OCI-LY1 (cell line): ENCODE measurements around the gene MAP4K4.

Experiments used
- H2AFZ ChIP-seq: fragments of 200-600 bp; sonication (generic), shearing (Covaris generic); 2 replicates; pipeline ENCODE4 v1.6.0; 2014; ENCODE audit warnings: antibody characterized with exemption, mild to moderate bottlenecking, low read length
- H3F3A ChIP-seq: fragments of 200-600 bp; sonication (generic), shearing (Covaris generic); 2 replicates; pipeline ENCODE4 v1.6.0; 2014; ENCODE audit warnings: mild to moderate bottlenecking, antibody characterized with exemption, low read length, moderate library complexity; ENCODE audit not compliant: insufficient read depth
- H3K27ac ChIP-seq: fragments of 200-600 bp; sonication (generic); 2 replicates; pipeline ENCODE4 v1.5.1; 2014; ENCODE audit warnings: low read length, mixed run types, mild to moderate bottlenecking, low read depth; ENCODE audit not compliant: poor library complexity, severe bottlenecking
- H3K27me3 ChIP-seq: fragments of 200-600 bp; sonication (generic); 2 replicates; pipeline ENCODE4 v1.6.0; 2014; ENCODE audit warnings: antibody characterized with exemption, mild to moderate bottlenecking, low read length, moderate library complexity; ENCODE audit not compliant: insufficient read depth
- H3K36me3 ChIP-seq: fragments of 200-600 bp; sonication (generic); 2 replicates; pipeline ENCODE4 v1.6.1; 2014; ENCODE audit warnings: mild to moderate bottlenecking, antibody characterized with exemption, low read length, moderate library complexity, mixed read lengths; ENCODE audit not compliant: insufficient read depth
- H3K4me1 ChIP-seq: fragments of 200-600 bp; sonication (generic); 2 replicates; pipeline ENCODE4 v1.5.1; 2014; ENCODE audit warnings: mild to moderate bottlenecking, low read length, moderate library complexity; ENCODE audit not compliant: insufficient read depth, severe bottlenecking
- H3K4me2 ChIP-seq: fragments of 200-600 bp; sonication (generic), shearing (Covaris generic); 2 replicates; pipeline ENCODE4 v1.6.1; 2014; ENCODE audit warnings: low read length
- H3K4me3 ChIP-seq: fragments of 200-600 bp; sonication (generic); 2 replicates; pipeline ENCODE4 v1.5.1; 2014; ENCODE audit warnings: low read length, low read depth, mild to moderate bottlenecking, mixed read lengths; ENCODE audit not compliant: poor library complexity, severe bottlenecking
- H3K79me2 ChIP-seq: fragments of 200-600 bp; shearing (Covaris generic); 2 replicates; pipeline ENCODE4 v1.6.1; 2016; ENCODE audit warnings: mixed run types, low read length, mixed read lengths; ENCODE audit not compliant: insufficient read depth
- H3K9ac ChIP-seq: fragments of 200-600 bp; sonication (generic), shearing (Covaris generic); 2 replicates; pipeline ENCODE4 v1.6.1; 2014; ENCODE audit warnings: mild to moderate bottlenecking, low read length, mixed read lengths
- H3K9me2 ChIP-seq: fragments of 200-600 bp; sonication (generic), shearing (Covaris generic); 2 replicates; pipeline ENCODE4 v1.6.1; 2014; ENCODE audit warnings: low read depth, mild to moderate bottlenecking, low read length, mixed read lengths
- H3K9me3 ChIP-seq: fragments of 200-600 bp; shearing (Covaris generic); 2 replicates; pipeline ENCODE4 v1.6.1; 2014; ENCODE audit warnings: low read length, mixed read lengths
- H4K20me1 ChIP-seq: fragments of 200-600 bp; sonication (generic), shearing (Covaris generic); 2 replicates; pipeline ENCODE4 v1.6.0; 2016; ENCODE audit warnings: mild to moderate bottlenecking, low read length; ENCODE audit not compliant: insufficient read depth
- EZH2 ChIP-seq: fragments of 200-600 bp; sonication (generic), shearing (Covaris generic); IDR thresholded peaks from 2 replicates; pipeline ENCODE4 v1.8.0; 2017; ENCODE audit warnings: borderline replicate concordance, mixed run types, mild to moderate bottlenecking, antibody characterized with exemption, low read length, moderate library complexity, mixed read lengths
- TF ChIP-seq, protein P1 (sequence below): fragments of 200-600 bp; sonication (generic), shearing (Covaris generic); IDR thresholded peaks from 2 replicates; pipeline ENCODE4 v1.5.1; 2017; ENCODE audit warnings: mild to moderate bottlenecking, antibody characterized with exemption, low read length, moderate library complexity, mixed read lengths

Gene MAP4K4

DNA sequence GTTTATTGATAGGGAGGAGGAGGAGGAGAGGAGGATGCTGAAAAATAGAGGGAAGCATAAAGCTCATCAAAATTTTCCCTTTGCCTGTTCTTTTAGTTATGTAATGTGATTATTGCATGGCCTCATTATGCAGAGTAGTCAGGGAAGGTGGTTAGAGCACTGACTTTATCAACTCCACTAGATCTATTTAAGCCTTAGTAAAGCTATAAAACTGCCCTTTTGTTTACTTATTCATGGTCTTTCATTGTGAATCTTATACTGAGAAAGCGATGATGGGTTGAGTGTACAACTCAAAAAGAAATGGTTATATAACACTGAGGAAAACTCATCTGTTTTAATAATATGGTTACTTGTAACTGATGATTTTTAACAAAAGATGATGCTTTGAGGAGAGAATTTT, 81.7 kb downstream of the MAP4K4 start:
- Histone ChIP-seq H3K4me3 (no peak overlapping the region), H3F3A (no peaks in the 10 kb centered on the region), H3K27me3 (no peaks in the 10 kb centered on the region), H2AFZ (no peak overlapping the region), H4K20me1 (no peaks in the 10 kb centered on the region), H3K9me2 (no peaks in the 10 kb centered on the region), H3K9me3 (no peaks in the 10 kb centered on the region), H3K4me2 (no peak overlapping the region; the same call in 1 of the 2 replicates), H3K9ac (no peak overlapping the region), H3K27ac (peak overlapping the region; percentile 73), H3K36me3 (no peaks in the 10 kb centered on the region), H3K4me1 (peaks cover 98% of the 10 kb centered on the region), H3K79me2 (peaks cover 85% of the 10 kb centered on the region)
- no peak for TF ChIP-seq EZH2
- TF ChIP-seq, protein P1, sequence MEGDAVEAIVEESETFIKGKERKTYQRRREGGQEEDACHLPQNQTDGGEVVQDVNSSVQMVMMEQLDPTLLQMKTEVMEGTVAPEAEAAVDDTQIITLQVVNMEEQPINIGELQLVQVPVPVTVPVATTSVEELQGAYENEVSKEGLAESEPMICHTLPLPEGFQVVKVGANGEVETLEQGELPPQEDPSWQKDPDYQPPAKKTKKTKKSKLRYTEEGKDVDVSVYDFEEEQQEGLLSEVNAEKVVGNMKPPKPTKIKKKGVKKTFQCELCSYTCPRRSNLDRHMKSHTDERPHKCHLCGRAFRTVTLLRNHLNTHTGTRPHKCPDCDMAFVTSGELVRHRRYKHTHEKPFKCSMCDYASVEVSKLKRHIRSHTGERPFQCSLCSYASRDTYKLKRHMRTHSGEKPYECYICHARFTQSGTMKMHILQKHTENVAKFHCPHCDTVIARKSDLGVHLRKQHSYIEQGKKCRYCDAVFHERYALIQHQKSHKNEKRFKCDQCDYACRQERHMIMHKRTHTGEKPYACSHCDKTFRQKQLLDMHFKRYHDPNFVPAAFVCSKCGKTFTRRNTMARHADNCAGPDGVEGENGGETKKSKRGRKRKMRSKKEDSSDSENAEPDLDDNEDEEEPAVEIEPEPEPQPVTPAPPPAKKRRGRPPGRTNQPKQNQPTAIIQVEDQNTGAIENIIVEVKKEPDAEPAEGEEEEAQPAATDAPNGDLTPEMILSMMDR, result no peak

DNA sequence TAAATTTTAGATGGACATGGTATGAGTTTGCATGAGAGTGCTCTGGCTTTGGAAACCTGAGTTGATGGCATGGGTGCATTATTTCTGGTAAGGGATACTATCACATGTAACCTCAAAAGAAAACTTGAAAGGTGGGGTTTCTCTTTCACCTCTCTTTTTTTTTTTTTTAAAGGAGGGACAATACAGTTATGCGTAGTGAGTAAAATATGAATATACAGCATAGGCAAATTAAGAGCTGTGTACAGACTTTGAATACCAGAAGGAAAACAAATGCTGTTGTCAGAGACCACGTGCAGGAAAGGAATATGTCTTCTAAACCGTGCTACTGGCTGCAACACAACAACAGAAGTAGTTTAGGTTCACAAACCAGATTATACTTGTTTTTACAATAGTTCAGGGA, 82.1 kb downstream of the MAP4K4 start:
- H2AFZ ChIP-seq, result no peak overlapping the region
- H3K27ac ChIP-seq, result peak overlapping the region; percentile 73
- H4K20me1 ChIP-seq, result no peaks in the 10 kb centered on the region
- TF ChIP-seq EZH2, result no peak
- TF ChIP-seq, protein P1, result no peak
- H3K27me3 ChIP-seq, result no peaks in the 10 kb centered on the region
- H3K79me2 ChIP-seq, result peaks cover 85% of the 10 kb centered on the region
- H3K36me3 ChIP-seq, result no peaks in the 10 kb centered on the region
- no peaks in the 10 kb centered on the region for H3F3A ChIP-seq
- no peak overlapping the region for H3K4me3 ChIP-seq
- H3K9ac ChIP-seq, result no peak overlapping the region
- no peaks in the 10 kb centered on the region for H3K9me2 ChIP-seq
- H3K9me3 ChIP-seq, result no peaks in the 10 kb centered on the region
- H3K4me2 ChIP-seq, result peak overlapping the region; percentile 55; the same call in 1 of the 2 replicates
- peaks cover 93% of the 10 kb centered on the region for H3K4me1 ChIP-seq

DNA sequence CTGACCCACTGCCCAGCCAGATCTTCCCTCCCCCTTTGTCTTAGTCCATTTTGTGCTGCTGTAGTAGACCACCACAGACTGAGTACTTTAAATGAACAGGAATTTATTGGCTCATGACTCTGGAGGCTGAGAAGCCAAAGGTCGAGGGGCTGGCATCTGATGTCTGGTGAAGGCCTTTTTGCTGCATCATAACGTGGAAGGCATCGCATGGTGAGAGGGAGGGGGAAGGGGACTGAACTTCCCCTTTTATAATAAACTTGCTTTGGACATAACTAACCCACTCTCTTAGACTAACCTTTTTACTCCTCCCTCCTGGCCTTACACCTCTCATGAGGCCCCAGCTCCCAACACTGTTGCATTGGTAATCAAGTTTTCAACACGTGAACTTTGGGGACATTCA, 83.8 kb downstream of the MAP4K4 start:
- Histone ChIP-seq H3K27me3 (no peaks in the 10 kb centered on the region), H3K9ac (no peak overlapping the region; the same call in 1 of the 2 replicates), H3K4me3 (peak overlapping the region; percentile 21), H3K27ac (peak overlapping the region; percentile 73), H3K4me2 (peak overlapping the region; percentile 55), H3K79me2 (peaks cover 82% of the 10 kb centered on the region), H4K20me1 (no peaks in the 10 kb centered on the region), H2AFZ (no peak overlapping the region), H3K4me1 (peaks cover 83% of the 10 kb centered on the region), H3K9me3 (no peaks in the 10 kb centered on the region), H3F3A (no peaks in the 10 kb centered on the region), H3K9me2 (no peaks in the 10 kb centered on the region), H3K36me3 (no peaks in the 10 kb centered on the region)
- TF ChIP-seq, protein P1, result no peak
- TF ChIP-seq EZH2, result no peak
